Activated CD8-positive, alpha-beta T cell treated with anti-CD3 and anti-CD28 coated beads, Interleukin-2, amount 10 ng/mL, durations not matched to agents 7 days and 5 days (primary cell): Measurements from ENCODE around the gene ALPL. TPM values are rescaled to one million over a fixed set of nuclear protein-coding genes. Genes with fewer than 3 reads are reported as not detected.
A peak's percentile ranks its signal among the peaks of the same experiment; 100 is the strongest.
"Not testable (repeated sequence)": the region's sequence is repeated elsewhere in the genome, so short reads cannot be mapped to it uniquely, and the experiment has no call there.

Source experiments
- ATAC-seq: fragments of 150-1000 bp; cut with Tn5 transposase; one replicate; pipeline ENCODE4 v1.10.0; 2021; ENCODE audit warnings: moderate library complexity
- CTCF ChIA-PET: fragments of 350-600 bp; sonication (Branson Sonifier 250); formaldehyde crosslinking; loops from one replicate; lab custom pipeline; 2021; ENCODE audit warnings: antibody characterized with exemption; lab: Charles Lee
- POLR2A ChIA-PET: fragments of 350-600 bp; sonication (Branson Sonifier 250); formaldehyde crosslinking; loops from one replicate; lab custom pipeline; 2021; ENCODE audit warnings: antibody characterized with exemption; lab: Charles Lee
- DNase-seq: peaks from one replicate; pipeline ENCODE4 v3.0.0-alpha.2; 2020
- H3K27ac Mint-ChIP-seq: one replicate; pipeline ENCODE4 v1.8.0; 2021; ENCODE audit warnings: mild to moderate bottlenecking, mixed read lengths
- H3K27me3 Mint-ChIP-seq: one replicate; pipeline ENCODE4 v1.8.0; 2021; ENCODE audit warnings: low read depth, mixed read lengths
- H3K36me3 Mint-ChIP-seq: one replicate; pipeline ENCODE4 v1.8.0; 2021; ENCODE audit warnings: low read depth, mixed read lengths
- H3K4me1 Mint-ChIP-seq: one replicate; pipeline ENCODE4 v1.8.0; 2021; ENCODE audit warnings: low read depth, mixed read lengths
- H3K4me3 Mint-ChIP-seq: one replicate; pipeline ENCODE4 v1.8.0; 2021; ENCODE audit warnings: mild to moderate bottlenecking, mixed read lengths
- H3K9me3 Mint-ChIP-seq: one replicate; pipeline ENCODE4 v1.8.0; 2022; ENCODE audit warnings: mixed read lengths; ENCODE audit not compliant: insufficient read depth
- total RNA-seq, 2 experiments: library from RNA; stranded (reverse); gene quantifications; one replicate each; pipeline ENCODE4 v1.2.3, GENCODE V29; 2021

ALPL gene
- total RNA-seq, 2 experiments from 2014 or later: not detected

- Mint-ChIP-seq H3K4me3 (no peak overlapping the region), H3K36me3 (no peaks in the 10 kb centered on the region), H3K4me1 (no peaks in the 10 kb centered on the region), H3K27me3 (peaks cover 29% of the 10 kb centered on the region), H3K27ac (no peak overlapping the region), H3K9me3 (no peaks in the 10 kb centered on the region)
- DNase-seq: no peak
- ChIA-PET POLR2A (no interaction called here), CTCF (no interaction called here)
- no peak for ATAC-seq
Observed at GRCh38 chr1:21550866-21551475, 41.7 kb downstream of the ALPL start.

DNA sequence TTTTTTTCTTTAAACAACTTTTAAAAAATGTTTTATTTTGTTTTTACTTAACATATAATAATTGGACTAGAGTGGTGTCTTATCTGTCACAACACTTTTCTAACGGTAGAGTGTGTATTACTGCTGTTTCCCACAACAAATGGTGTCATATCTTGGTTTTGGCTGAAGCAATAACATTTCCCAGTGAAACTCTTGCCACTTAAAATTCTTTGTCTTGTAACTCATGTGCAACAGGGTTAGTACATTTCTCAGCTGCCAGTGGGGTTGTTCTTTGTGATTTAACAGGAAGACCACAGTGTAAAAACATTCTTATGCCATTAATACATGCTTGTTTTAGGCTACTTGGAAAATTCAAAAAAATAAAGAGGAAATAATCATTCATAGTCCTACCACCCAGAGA lies 43.5 kb downstream of the ALPL start:
- H3K27me3 Mint-ChIP-seq: peaks cover 29% of the 10 kb centered on the region
- CTCF ChIA-PET: interaction anchor here (1.0 kb wide), 1 partner anchor 9 kb away, joined by 3 read pairs; no protein-coding TSS in a partner anchor

GRCh38 chr1:21553116-21553926 lies 44.1 kb downstream of the ALPL start:
- Mint-ChIP-seq H3K4me3 (no peak overlapping the region), H3K36me3 (no peaks in the 10 kb centered on the region), H3K27ac (no peak overlapping the region), H3K27me3 (peaks cover 29% of the 10 kb centered on the region), H3K4me1 (no peaks in the 10 kb centered on the region), H3K9me3 (no peaks in the 10 kb centered on the region)
- DNase-seq (no peak), ATAC-seq (no peak)
- POLR2A ChIA-PET: no interaction called here
- CTCF ChIA-PET: interaction anchor here (1.0 kb wide), 1 partner anchor 10 kb away, joined by 3 read pairs; no protein-coding TSS in a partner anchor

More for the DNA sequence above, 43.5 kb downstream of the ALPL start:
- no peak overlapping the region for H3K27ac Mint-ChIP-seq
- POLR2A ChIA-PET: no interaction called here
- no peaks in the 10 kb centered on the region for H3K4me1 Mint-ChIP-seq
- H3K36me3 Mint-ChIP-seq: no peaks in the 10 kb centered on the region
- H3K9me3 Mint-ChIP-seq: no peaks in the 10 kb centered on the region
- no peak overlapping the region for H3K4me3 Mint-ChIP-seq
- no peak for ATAC-seq
- DNase-seq: no peak

DNA sequence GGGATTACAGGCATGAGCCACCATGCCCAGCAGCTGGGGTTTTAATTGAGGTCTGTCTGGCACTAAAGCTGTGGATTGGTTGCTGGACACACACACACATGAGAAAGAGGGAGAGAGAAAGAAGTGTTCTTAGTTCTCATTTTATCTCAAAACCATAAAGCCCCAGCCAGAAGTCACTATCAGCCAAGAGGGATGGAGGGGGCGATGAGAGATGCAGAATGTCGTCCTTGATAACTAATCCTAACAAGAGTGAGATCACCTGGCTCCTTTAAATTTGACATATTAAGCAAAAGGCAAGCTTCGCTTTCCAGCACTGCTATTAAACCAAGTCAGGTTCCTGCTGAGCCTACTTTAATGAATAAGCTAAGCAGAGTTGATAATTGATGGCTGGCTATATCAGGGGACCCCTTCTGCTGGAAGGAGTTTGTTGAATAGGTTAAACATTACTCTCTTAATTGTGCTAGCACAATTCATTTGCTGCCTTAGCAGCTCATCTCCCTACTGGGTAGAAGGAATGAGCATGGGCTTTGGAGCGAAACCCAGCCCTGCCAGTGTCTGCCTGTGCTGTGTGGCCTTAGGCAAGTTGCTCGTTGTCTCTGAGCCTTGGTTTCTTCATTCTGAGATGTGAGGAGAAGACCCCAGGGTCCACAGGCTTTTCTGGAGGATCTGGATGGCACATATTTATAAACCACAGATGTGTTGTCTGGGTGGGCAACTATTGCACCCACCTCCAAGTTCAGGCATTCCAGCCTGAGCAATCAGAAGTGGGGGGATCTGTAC lies 50.8 kb downstream of the ALPL start:
- H3K36me3 Mint-ChIP-seq: no peaks in the 10 kb centered on the region
- no peak overlapping the region for H3K4me3 Mint-ChIP-seq
- H3K9me3 Mint-ChIP-seq: no peaks in the 10 kb centered on the region
- ChIA-PET POLR2A (no interaction called here), CTCF (no interaction called here)
- H3K27ac Mint-ChIP-seq: no peak overlapping the region
- DNase-seq: no peak
- H3K27me3 Mint-ChIP-seq: no peaks in the 10 kb centered on the region
- ATAC-seq: no peak
- H3K4me1 Mint-ChIP-seq: no peaks in the 10 kb centered on the region

GRCh38 chr1:21560916-21561638 lies 51.9 kb downstream of the ALPL start:
- ATAC-seq: no peak
- Mint-ChIP-seq H3K27ac (no peak overlapping the region), H3K4me3 (no peak overlapping the region), H3K36me3 (no peaks in the 10 kb centered on the region), H3K9me3 (no peaks in the 10 kb centered on the region), H3K27me3 (no peaks in the 10 kb centered on the region), H3K4me1 (no peaks in the 10 kb centered on the region)
- ChIA-PET CTCF (no interaction called here), POLR2A (no interaction called here)
- no peak for DNase-seq

DNA sequence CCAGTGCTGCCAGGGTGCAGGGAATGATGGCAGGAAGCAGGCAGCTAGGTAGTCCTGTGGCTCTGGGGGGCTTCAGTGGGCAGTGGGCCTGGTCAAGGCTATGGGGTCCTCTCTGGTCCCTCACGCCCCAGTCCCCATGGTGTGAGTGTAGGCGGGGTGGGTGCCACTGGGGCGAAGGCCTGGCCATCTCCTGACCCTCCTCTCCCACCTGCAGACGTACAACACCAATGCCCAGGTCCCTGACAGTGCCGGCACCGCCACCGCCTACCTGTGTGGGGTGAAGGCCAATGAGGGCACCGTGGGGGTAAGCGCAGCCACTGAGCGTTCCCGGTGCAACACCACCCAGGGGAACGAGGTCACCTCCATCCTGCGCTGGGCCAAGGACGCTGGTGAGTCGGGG lies 53.7 kb downstream of the ALPL start:
- no peak for DNase-seq
- ATAC-seq: no peak
- ChIA-PET POLR2A (no interaction called here), CTCF (no interaction called here)
- Mint-ChIP-seq H3K9me3 (no peaks in the 10 kb centered on the region), H3K27me3 (no peaks in the 10 kb centered on the region), H3K4me3 (no peak overlapping the region), H3K4me1 (no peaks in the 10 kb centered on the region), H3K36me3 (no peaks in the 10 kb centered on the region), H3K27ac (no peak overlapping the region)

DNA sequence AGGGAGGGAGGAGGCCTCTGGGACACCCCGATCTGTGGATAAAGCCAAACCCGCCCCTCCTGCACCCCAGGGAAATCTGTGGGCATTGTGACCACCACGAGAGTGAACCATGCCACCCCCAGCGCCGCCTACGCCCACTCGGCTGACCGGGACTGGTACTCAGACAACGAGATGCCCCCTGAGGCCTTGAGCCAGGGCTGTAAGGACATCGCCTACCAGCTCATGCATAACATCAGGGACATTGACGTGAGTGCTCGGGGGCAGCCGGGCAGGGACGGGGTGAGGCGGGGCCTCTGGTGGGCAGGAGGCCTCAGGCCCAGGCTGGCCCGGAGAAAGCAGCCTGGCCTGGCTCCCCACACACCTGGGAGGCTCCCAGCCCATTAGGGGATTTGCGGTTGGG lies 54.7 kb downstream of the ALPL start:
- POLR2A ChIA-PET: no interaction called here
- ATAC-seq (no peak), DNase-seq (no peak)

DNA sequence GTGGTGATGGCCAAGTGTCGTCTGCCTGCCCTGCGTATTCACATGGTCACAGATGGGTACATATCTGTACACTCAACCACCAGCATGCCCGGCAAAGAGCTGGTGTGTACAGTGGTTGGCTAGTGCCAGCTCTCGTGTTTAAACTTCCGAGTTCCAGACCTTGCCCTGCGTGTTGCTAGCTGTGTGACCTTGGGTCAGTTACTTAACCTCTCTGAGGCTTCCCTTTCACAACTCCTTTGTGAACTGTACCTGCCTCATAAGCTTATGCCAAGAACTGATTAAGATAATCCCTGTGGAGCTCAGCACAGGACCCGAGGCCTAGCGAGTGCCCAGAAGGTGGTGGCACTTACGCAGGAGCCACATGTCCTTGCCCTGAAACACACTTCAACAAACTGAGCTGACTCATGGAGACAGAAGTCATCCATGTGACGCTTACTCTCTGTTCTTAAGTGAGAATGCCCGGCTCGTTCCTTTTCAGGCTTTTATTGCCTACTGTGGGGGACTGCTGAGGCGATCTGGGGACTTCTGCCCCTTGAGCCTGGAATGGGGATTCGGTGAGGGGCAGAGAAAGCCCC lies 55.4 kb downstream of the ALPL start:
- CTCF ChIA-PET: no interaction called here
- no peaks in the 10 kb centered on the region for H3K36me3 Mint-ChIP-seq
- POLR2A ChIA-PET: no interaction called here
- H3K27me3 Mint-ChIP-seq: no peaks in the 10 kb centered on the region
- no peak overlapping the region for H3K27ac Mint-ChIP-seq
- no peak overlapping the region for H3K4me3 Mint-ChIP-seq
- ATAC-seq: peak; percentile 15
- H3K4me1 Mint-ChIP-seq: no peaks in the 10 kb centered on the region
- no peak for DNase-seq
- H3K9me3 Mint-ChIP-seq: no peaks in the 10 kb centered on the region

More for the DNA sequence above, 54.7 kb downstream of the ALPL start:
- Mint-ChIP-seq H3K27me3 (no peaks in the 10 kb centered on the region), H3K27ac (no peak overlapping the region), H3K9me3 (no peaks in the 10 kb centered on the region), H3K4me3 (no peak overlapping the region), H3K36me3 (no peaks in the 10 kb centered on the region), H3K4me1 (no peaks in the 10 kb centered on the region)
- CTCF ChIA-PET: no interaction called here

DNA sequence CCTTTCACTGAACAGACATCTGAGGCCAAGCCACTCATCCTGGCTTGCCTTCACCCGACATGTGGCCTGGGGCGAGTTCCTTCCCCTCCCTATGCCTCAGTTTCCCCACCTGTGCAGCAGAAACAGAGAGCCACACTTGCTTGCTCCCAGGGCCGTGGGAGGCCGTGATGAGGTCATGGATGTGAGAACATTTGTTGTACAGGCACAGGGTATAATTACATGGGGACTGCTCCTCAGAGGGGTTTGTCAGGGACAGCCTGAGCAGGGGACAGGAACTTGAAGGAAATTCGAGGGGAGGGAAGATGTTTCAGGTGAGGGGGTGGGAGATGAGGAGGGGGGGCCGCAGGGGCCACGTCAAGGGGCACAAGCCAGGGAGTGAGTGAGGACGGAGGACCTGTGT lies 56.1 kb downstream of the ALPL start:
- no peaks in the 10 kb centered on the region for H3K9me3 Mint-ChIP-seq
- no peaks in the 10 kb centered on the region for H3K27me3 Mint-ChIP-seq
- H3K27ac Mint-ChIP-seq: no peak overlapping the region
- ChIA-PET POLR2A (no interaction called here), CTCF (no interaction called here)
- ATAC-seq: no peak
- no peaks in the 10 kb centered on the region for H3K4me1 Mint-ChIP-seq
- no peak for DNase-seq
- H3K4me3 Mint-ChIP-seq: no peak overlapping the region
- no peaks in the 10 kb centered on the region for H3K36me3 Mint-ChIP-seq

DNA sequence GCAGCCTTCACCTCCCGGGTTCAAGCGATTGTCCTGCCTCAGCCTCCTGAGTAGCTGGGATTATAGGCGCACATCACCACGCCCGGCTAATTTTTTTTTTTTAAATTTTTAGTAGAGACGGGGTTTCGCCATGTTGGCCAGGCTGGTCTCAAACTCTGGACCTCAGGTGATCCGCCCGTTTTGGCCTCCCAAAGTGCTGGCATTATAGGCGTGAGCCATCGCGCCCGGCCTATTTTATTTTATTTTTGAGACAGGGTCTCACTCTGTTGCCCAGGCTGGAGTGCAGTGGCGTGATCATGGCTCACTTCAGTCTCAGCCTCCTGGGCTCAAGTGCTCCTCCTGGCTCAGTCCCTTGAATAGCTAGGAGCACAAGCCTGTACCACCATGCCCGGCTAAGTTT lies 57.1 kb downstream of the ALPL start:
- ATAC-seq, POLR2A ChIA-PET, H3K27ac Mint-ChIP-seq, DNase-seq, CTCF ChIA-PET, H3K9me3 Mint-ChIP-seq, H3K4me3 Mint-ChIP-seq, H3K4me1 Mint-ChIP-seq, H3K36me3 Mint-ChIP-seq, H3K27me3 Mint-ChIP-seq: not testable (repeated sequence)

DNA sequence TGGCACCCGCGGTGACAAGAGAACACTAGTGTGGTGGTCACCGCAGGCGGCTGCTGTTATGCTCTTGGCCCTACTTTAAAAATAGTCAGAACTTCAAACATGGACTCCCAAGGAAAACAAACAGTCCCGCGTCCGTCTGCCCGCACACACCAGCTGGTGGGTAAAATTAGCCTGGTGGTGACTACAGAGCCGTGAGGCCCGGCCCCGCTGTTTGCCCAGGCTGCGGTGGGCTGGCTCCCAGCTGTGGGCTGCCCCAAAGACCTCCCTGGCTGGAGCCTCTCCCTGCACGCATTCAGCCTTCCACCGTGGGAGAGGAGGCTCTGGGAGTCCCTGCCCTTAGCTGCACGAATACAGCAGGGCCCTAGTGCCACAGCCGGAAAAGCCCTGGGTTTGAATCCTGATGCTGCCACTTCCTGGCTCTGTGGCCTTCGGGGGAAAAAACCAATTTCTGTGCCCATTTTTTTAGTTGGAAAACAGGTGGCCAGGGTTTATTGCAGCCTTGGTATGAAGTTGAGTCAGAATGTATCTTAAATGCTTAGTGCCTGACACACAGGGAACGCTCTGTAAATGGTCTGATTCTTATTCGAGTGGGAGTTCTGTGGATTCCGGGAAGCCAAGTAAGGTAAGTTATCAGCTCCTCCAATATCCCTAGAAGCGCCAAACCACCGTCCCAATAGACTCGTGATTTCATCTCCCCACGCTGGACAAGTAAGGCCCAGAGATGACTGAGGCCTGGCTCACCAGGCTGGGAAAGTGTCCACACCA lies 58.2 kb downstream of the ALPL start:
- H3K27me3 Mint-ChIP-seq: no peaks in the 10 kb centered on the region
- no peak overlapping the region for H3K4me3 Mint-ChIP-seq
- CTCF ChIA-PET: no interaction called here
- no peak overlapping the region for H3K27ac Mint-ChIP-seq
- H3K4me1 Mint-ChIP-seq: no peaks in the 10 kb centered on the region
- no peaks in the 10 kb centered on the region for H3K36me3 Mint-ChIP-seq
- H3K9me3 Mint-ChIP-seq: no peaks in the 10 kb centered on the region
- POLR2A ChIA-PET: no interaction called here
- no peak for ATAC-seq
- DNase-seq: no peak
